Ecto neural progenitor cell (in vitro differentiated cells): Measurements from ENCODE around the gene SMAP2.
"Not testable (repeated sequence)": the region's sequence is repeated elsewhere in the genome, so short reads cannot be mapped to it uniquely, and the experiment has no call there.

Experiments used
- DNase-seq: peaks from one replicate; pipeline ENCODE4 v3.0.0-alpha.2; 2018; ENCODE audit warnings: low spot score

SMAP2 gene

DNA sequence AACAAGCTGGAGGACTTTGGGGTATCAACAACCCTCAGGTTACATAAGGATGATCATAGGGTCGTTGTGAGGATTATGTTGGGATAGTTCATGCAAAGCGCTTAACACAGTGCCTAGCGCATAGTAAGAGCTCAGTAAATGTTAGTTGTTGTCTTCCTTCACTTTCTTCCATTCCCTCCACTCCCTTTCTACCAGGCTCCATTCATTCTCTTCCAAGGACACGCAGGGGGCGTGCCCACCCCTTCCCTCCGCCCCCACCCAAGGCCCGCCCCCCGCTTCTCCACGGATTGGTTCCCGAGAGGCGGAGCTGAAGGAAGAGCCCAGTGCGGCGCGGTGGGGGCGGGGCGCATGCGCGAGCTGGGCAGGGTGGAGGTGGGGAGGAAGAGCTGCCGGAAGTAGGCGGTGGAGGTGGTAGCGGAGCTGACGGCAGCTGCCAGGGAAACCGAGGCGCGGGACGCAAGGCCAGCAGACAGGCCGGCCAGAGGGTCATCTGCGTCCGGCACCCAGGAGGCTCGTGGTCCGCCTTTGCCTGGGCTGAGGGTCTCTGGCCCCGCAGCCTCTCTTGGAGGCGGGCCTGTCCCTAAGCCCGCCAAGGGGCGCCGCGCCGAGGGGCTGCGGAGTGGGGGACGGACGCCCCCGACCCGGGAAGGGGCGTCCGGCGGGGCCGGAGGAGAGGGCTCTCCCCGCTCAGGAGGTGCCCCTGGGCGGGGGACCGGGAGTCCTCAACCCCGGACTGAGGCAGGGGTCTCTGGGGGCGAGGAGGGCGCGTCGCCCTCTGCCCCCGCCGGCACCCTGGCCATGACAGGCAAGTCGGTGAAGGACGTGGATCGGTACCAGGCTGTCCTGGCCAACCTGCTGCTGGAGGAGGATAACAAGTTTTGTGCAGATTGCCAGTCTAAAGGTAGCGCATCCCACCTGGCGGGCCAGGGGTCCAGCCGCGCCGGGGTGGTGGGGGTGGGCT is at the start of gene SMAP2:
Gene SMAP2, plus strand, starts transcription at position 405 of the 961 bp plus-strand sequence. Its CDS starts 394 bp downstream, at position 799.
- DNase-seq = peak; percentile 97

DNA sequence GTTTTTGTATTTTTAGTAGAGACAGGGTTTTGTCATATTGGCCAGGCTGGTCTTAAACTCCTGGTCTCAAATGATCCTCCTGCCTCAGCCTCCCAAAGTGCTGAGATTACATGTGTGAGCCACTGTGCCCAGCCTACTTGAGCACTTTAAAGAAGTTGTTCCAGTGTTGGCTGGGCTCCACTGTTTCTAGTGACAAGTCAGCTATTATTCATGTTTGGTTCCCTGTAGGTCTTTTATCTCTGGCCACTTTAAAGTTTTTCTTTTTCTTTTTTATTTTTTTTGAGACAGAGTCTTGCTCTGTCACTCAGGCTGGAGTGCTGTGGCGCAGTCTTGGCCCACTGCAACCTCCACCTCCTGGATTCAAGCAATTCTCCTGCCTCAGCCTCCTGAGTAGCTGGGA is 42.1 kb upstream of the SMAP2 start:
- DNase-seq = not testable (repeated sequence)

DNA sequence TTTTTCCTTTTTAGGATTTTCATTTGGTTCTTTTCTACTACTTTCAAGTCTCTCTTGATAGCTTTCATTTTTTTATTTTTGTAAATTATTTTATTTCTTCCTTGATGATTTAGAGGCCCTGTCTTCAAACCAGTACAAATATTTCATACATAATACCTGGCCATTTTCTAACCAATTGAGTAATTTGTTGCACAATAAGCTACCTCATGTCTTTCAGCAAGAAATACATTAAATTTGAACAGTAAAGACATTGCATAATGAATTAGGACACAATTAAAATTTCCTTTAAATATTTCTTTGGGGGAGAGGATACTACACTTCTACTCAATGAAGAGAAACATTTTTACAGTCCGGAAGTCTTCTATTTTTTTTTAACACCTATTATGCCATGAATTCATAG is 40.8 kb upstream of the SMAP2 start:
- no peak for DNase-seq

DNA sequence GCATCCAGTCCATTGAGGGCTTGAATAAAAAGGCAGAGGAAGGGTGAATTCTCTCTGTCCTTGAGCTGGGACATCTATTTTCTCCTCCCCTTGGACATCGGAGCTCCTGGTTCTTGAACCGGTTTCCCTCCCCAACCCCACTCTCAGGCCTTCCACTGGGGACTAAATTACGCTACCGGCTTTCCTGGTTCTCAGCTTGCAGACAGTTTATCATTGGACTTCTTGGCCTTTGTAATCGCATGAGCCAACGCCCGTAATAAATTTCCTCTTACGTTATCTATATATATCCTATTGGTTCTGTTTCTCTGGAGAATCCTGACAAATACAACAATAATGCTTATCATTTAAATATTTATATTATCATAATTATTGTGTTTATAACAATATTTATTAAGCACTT is 36.1 kb upstream of the SMAP2 start:
- DNase-seq = no peak

DNA sequence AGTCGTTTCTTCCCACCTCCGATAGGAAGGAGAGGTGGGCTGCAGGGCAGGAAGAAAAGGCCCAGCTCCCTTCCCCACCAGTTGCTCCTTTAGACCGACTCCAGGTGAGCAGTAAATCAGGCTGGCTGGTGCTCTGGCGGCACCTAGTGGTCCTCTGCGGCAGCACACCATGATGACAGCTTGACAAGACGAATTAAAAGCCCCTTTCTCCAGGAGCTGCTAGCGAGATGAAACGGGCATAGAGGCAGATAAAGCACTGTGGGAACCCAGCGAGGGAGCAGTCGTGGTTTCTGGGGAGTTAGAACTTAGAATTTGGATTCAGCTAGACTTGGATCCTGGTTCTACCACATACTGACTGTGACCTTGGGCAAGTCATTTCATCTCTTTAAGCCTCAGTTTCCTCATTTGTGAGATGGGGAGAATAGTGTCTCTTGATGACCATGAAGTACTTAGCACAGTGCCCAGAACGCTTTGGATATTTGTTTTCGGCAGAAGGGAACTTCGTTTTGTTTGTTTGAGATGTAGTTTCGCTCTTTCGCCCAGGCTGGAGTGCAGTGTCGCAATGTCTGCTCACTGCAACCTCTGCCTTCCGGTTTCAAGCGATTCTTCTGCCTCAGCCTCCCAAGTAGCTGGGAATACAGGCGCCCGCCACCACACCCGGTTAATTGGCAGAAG is 34.6 kb upstream of the SMAP2 start:
- DNase-seq = peak; percentile 91

DNA sequence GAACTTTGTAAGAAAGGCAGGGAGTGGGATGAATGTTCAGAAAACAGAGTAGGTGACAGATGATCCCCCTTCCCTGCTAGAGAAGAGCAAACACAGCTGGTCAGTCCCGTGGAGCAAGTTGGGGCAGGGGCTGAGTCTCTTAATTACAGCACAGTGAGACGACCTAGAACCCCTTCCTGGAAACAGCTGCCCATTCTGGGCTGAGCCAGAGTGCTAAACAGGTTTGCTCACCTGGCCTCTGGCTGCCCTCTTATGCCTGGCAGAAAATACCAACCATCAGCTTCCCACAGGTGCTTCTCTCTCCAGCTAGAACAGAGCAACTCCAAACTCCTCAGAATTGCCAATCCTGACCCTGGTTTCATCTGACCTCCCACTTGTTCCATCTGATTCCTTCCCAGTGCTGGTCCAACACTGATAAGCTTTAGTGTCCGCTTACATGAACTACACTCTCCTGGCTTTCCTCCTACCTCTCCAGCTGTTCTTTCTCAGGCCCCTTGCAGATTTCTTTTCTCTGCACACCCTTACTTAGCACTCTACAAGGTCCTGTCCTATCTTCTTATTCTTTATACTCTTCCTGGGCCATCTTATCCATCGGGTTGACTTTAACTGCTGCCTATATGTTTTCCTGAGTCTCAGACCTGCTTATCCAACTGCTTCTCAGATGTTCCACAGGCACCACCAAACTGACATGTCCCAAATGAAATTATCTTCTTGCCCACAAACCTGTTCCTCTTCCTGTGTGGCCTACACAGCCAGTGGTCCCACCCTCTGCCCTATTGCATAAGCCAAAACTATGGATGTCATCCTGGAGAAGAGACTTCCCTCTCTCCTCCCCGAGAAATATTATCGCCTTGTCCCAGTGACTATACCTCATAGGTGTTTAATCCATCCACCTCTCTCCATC is 33.9 kb upstream of the SMAP2 start:
- DNase-seq = no peak

DNA sequence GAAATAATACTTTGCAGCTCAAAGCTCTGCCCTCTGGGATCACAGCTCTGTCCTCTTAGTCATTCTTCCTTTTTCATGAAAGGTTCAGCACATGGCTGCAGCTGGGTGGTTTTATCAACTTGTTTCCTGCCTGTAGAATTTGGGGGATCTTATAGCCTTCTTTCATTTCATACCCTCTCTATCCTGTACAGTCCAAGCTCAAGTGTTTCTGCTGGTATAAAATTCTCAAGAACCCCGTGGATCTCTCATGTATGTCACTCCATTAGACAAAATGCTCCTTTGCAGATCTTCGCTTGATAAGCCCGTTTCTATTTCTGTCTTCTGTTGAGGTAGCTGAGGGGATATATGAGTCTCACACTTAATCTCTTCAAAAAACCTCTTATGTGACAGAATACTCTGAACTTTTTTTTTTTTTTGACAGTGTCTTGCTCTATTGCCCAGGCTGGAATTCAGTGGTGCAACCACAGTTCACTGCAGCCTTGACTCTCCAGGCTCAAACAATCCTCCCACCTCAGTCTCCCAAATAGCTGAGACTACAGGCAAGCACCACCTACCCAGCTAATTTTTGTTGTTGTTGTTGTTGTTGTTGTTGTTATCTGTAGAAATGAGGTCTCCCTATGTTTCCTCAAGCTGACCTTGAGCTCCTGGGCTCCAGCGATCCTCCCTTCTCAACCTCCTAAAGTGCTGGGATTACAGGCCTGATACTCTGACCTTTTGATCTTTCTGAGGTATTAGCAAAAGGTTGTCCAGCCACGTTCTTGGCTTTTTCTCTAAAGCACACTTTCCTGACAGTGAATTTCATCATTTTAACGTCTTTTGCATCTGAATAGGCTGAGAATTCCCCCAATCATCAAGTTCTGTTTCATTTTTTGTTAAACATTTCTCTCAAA is 31.8 kb upstream of the SMAP2 start:
- no peak for DNase-seq

DNA sequence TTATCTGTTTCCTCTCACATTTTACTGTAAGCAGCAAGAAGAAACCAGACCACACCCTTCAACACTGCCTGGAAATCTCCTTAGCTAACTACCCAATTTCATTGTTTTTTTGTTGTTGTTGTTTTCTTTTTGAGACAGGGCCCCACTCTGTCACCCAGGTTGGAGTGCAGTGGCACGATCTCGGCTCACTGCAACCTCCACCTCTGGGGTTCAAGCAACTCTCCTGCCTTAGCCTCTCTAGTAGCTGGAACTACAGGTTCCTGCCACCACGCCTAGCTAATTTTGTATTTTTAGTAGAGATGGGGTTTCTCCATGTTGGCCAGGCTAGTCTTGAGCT is 31.2 kb upstream of the SMAP2 start:
- DNase-seq = not testable (repeated sequence)

DNA sequence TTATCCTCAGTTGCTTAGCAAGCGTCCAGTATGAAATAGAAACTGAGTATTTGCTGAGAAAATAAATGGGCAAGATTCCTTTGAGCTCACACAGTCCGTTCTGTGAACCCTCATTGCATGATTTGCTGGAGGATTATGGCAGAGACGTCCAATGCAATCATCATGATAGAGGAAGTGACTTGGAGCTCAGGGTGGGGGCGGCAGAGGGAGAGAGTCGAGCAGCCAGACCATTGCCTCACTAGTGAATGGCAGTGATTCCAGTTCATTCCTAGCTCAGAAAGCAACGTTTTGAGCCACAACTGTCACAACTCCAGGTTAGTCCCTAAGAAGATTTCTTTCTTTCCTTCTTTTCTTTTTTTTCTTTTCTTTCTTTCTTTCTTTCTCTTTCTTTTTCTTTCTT is 28.9 kb upstream of the SMAP2 start:
- DNase-seq = no peak

DNA sequence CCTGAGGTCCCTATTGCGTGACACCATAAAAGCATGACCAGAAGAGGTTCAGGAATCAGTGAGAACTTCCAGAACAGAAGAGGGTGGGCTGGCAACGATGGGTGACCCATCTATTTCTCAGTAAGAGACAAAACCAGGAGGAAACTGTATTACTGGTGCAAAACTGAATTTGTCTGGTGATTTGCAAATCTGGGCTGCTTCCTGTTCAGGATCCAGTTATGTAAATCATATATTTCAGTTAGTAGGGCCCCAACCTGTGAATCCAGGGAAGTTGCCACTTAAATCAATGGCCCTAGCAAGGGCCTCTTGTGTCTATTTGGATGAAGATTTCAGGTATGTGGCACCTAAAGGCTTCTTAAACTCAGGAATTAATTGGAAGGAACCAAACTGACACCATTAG is 23.1 kb upstream of the SMAP2 start:
- DNase-seq = no peak

DNA sequence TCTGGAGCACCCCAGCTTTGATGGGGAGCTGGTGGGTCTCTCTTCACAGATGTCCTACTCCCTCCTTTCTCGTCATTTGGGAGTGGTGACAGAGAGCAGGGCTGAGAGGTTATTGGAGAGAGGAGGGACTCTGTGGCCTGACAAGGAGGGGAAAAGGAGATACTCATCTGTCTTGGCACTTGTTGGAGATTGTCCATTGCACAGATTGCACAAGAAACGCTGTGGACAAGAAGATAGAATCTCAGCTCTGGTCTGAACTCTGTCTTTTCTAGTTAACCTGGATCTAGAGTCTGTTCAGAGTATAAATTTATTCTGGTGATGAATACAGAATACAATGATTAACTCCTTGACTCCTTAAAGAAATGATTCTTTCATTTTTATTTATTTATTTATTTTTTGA is 22.4 kb upstream of the SMAP2 start:
- no peak for DNase-seq

DNA sequence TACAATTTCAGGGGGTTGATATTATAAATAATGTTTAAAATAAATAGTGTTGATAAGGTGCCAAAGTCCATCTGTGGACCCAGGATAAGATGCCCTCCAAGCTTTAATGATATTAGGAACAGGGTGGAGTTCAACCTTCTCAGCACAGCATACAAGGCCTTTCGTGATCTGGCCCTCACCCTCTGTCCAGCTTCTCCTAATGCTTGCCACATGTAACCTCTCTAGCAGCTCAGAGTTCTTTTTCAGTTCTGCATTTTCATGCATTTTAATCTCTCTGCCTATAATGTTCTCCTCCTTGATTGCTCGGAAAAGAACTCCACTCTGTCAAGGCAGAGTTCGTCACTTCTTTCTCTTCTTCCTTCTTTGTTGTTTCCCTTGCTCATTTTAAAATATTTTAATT is 21.4 kb upstream of the SMAP2 start:
- DNase-seq = no peak

DNA sequence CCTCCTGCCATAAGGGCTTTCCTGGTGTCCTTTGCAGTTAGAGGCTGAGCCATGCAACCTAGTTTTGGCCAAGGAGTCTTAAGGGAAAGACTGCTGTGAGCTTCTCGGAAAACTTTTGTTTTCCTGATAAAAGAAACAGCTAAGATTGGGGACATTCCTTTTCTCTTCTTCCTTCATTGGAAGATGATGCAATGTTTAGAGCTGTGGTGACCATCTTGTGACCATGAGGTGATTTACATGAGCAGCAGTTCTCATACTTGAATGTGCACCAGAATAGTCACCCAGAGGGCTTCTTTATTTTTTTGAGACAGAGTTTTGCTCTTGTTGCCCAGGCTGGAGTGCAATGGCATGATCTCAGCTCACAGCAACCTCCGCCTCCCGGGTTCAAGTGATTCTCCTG is 20.4 kb upstream of the SMAP2 start:
- DNase-seq = no peak

DNA sequence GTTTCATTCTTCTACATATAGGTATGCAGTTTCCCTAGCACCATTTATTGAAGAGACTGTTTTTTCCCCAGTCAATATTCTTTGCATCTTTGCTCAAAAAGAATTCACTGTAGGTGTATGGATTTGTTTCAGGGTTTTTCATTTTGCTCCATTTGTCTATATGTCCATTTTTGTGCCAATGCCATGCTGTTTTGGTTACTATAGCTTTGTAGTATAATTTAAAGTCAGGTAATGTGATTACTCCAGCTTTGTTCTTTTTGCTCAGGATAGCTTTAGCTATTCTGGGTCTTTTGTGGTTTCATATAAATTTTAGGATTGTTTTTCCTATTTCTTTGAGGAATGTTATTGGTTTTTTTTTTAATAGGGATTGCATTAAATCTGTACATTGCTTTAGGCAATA is 15.9 kb upstream of the SMAP2 start:
- no peak for DNase-seq

DNA sequence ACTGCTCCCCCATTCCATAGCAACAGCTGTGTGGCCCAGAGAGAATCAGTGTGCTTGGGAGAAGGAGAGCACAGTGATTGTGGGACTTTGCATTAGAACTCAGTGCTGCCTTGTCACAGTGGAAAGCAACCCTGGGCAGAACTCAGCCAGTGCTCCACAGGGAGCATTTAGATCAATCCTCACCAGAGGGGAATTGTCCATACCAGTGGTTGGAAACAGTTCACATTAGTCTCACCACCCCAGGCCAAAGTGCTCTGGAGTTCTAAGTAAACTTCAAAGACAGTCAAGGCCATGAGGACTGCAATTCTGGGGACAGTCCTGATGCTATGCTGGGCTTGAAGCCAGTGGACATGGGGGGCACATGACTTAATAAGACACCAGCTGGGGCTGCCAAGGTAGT is 12.9 kb upstream of the SMAP2 start:
- no peak for DNase-seq

DNA sequence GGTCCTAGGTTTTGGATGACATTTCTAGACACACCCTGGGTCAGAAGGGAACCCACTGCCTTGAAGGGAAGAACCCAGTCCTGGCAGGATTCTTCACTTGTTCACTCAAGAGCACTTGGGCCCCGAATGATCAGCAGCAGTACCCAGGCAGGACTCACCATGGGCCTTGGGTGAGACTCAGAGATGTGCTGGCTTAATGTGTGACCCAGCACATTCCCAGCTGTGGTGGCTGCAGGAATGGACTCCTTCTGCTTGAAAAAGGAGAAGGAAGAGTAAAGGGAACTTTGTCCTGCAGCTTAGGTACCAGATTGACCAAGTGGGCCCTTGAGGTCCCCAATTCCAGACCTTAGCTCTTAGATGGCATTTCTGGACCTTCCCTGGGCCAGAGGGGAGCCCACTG is 12.3 kb upstream of the SMAP2 start:
- DNase-seq = no peak

DNA sequence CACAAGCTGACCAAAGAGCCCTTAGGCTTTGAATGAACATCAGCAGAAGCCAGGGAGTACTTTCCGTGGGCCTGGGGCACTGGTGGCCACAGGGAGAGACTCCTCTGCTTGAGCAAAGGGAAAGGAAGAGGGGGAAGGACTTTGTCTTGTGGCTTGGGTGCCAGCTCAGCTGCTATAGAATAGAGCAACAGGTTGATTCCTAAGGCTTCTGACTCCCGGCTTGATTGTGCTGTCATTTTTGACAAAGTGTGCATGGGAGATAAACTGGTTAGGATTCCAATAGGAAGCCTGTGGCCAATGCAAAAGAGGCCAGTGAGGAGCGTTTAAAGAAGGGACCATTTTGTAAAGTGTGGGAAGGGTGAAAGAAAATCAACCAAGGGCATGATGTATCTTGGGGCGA is 11.9 kb upstream of the SMAP2 start:
- no peak for DNase-seq

DNA sequence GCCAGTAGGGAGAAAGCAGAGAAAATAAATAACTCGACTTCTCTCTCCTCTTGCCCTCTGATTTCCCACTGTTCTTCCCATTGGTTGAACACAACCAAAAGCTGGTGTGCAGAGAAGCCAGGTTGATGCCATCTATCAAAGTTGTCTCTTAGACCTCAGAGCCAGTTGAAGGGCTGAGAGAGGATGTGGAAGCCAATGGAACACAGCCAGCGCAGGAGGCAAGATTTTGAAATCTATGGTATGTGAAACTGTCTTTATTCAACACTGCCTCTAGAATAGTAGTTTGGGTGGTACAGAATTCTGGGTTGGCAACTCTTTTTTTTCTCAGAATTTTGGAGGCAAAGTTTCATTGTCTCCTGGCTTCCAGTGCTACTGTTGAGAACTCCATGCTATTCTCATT is 11.3 kb upstream of the SMAP2 start:
- no peak for DNase-seq

DNA sequence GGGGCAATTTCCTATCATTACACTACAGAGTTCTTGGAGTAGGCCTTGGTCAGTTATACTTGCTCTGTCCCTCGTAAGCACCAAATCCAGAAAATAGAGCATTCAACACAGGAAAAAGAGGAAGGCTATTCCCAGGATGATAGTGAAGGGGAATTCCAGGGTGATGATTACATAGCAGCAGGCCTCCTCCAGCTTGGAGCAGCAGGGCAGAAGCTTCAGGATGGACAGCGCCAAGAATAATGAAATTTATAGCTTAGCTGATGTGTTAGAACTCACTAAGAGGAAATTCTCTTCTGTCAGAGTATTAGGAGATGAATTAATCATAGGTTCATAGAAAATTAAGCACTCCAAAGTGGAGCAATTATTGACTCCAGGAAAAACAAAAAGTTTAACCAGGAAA is 10.8 kb upstream of the SMAP2 start:
- no peak for DNase-seq

DNA sequence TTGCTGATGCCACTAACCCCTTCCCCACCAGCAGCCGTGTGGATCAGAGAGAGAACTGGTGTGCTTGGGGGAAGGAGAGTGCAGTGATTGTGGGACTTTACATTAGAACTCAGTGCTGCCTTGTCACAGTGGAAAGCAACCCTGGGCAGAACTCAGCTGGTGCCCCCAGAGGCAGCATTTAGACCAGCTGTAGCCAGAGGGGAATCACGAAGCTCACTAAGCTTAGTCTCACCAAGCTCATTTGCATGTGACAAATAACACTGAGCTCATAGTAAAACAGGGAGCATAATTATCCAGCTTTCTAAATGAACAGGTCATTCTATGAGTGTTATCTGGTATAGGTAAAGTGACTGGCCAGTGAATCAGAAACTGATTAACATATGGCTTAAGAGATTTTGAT is 9.8 kb upstream of the SMAP2 start:
- no peak for DNase-seq

DNA sequence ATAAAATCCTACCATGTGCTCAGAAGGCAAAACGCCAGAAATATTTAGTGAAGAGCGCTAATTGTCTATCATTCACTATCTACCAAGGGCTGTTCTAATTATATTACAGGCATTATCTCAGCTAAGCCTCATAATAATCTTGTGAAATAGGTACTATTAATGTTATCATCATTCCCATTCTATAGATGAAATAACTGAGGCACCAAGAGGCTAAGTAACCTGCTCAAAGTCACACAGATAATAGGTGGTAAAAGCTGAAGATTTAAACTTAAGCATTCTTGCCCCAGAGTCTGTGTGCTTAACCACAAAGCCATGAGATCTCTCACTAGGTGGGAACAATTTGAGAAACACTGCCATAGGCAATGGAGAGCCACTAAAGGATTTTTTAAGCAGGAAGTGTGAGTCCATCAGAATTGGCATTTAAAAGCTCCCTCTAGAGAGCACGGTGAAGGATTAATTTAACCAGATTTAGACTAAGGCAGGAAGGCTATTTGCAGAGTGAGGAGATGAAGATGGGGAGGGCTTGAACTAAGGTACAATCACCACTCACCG is 1.7 kb upstream of the SMAP2 start:
- no peak for DNase-seq
